ENCODE results near the gene AGAP9. TPM values are rescaled to one million over a fixed set of nuclear protein-coding genes. Genes with fewer than 3 reads are reported as not detected.
"Not testable (repeated sequence)": the region's sequence is repeated elsewhere in the genome, so short reads cannot be mapped to it uniquely, and the experiment has no call there.

Gene AGAP9
- total RNA-seq, 1 experiment from 2014 or later, result 9.9 TPM

GRCh38 chr10:47553214-47553859 is 29.9 kb upstream of the AGAP9 start:
- H3K27me3 ChIP-seq (ENCODE audit: control insufficient read depth, insufficient read depth, low read length); intact Hi-C loops (cut with micrococcal nuclease; ENCODE audit: unreplicated experiment); BruUV-seq (replicated peaks); H3K36me3 ChIP-seq (ENCODE audit: control insufficient read depth, insufficient read depth, low read length); in situ Hi-C loops (cut with HindIII; ENCODE audit: low pct_unique_long_range_greater_than_20kb, low sequenced_read_pairs); H3K4me1 ChIP-seq (ENCODE audit: control insufficient read depth, insufficient read depth, low read length); POLR2A ChIA-PET; H3K9me3 ChIP-seq (ENCODE audit: control insufficient read depth, insufficient read depth, low read depth, low read length): not testable (repeated sequence)
- H3K4me3 ChIP-seq (ENCODE audit: low read depth in 2 of 2, low read length in 2 of 2), result peak overlapping the region; percentile 66 to 77
- CTCF ChIA-PET, result interaction anchor here (0.6 kb wide), 1 partner anchor 134 kb away, joined by 3 read pairs; no protein-coding TSS in a partner anchor
- peak; percentile 69 for DNase-seq (ENCODE audit: low read depth, low spot score)
- H3K27ac ChIP-seq (ENCODE audit: low read length), result peak overlapping the region; percentile 82
- peak; percentile 89 for TF ChIP-seq POLR2AphosphoS5 (IDR thresholded peaks at IDR 0.05; ENCODE audit: low read depth, low read length)
- peak; percentile 99 for ATAC-seq

- H3K36me3 ChIP-seq (ENCODE audit: control insufficient read depth, insufficient read depth, low read length); H3K9me3 ChIP-seq (ENCODE audit: control insufficient read depth, insufficient read depth, low read depth, low read length); POLR2A ChIA-PET; BruUV-seq (replicated peaks); CTCF ChIA-PET; intact Hi-C loops (cut with micrococcal nuclease; ENCODE audit: unreplicated experiment); H3K27me3 ChIP-seq (ENCODE audit: control insufficient read depth, insufficient read depth, low read length); in situ Hi-C loops (cut with HindIII; ENCODE audit: low pct_unique_long_range_greater_than_20kb, low sequenced_read_pairs); H3K4me1 ChIP-seq (ENCODE audit: control insufficient read depth, insufficient read depth, low read length); DNase-seq (ENCODE audit: low read depth, low spot score): not testable (repeated sequence)
- H3K27ac ChIP-seq (ENCODE audit: low read length), result peak overlapping the region; percentile 82
- TF ChIP-seq CTCF (IDR thresholded peaks at IDR 0.05), result peak; percentile 23
- H3K4me3 ChIP-seq (ENCODE audit: low read depth in 2 of 2, low read length in 2 of 2), result peak overlapping the region; percentile 66 to 77
- ATAC-seq, result peak; percentile 52
Measured at GRCh38 chr10:47552719-47553118, 29.3 kb upstream of the AGAP9 start.

- CTCF ChIA-PET; H3K27me3 ChIP-seq (ENCODE audit: control insufficient read depth, insufficient read depth, low read length); intact Hi-C loops (cut with micrococcal nuclease; ENCODE audit: unreplicated experiment); BruUV-seq (replicated peaks); H3K4me1 ChIP-seq (ENCODE audit: control insufficient read depth, insufficient read depth, low read length); H3K36me3 ChIP-seq (ENCODE audit: control insufficient read depth, insufficient read depth, low read length); DNase-seq (ENCODE audit: low read depth, low spot score); H3K27ac ChIP-seq (ENCODE audit: low read length); POLR2A ChIA-PET; in situ Hi-C loops (cut with HindIII; ENCODE audit: low pct_unique_long_range_greater_than_20kb, low sequenced_read_pairs); H3K9me3 ChIP-seq (ENCODE audit: control insufficient read depth, insufficient read depth, low read depth, low read length); ATAC-seq; H3K4me3 ChIP-seq (ENCODE audit: low read depth in 2 of 2, low read length in 2 of 2): not testable (repeated sequence)
Measured at GRCh38 chr10:47547286-47547685, 23.8 kb upstream of the AGAP9 start.

- H3K27me3 ChIP-seq (ENCODE audit: control insufficient read depth, insufficient read depth, low read length); H3K36me3 ChIP-seq (ENCODE audit: control insufficient read depth, insufficient read depth, low read length); H3K4me1 ChIP-seq (ENCODE audit: control insufficient read depth, insufficient read depth, low read length); in situ Hi-C loops (cut with HindIII; ENCODE audit: low pct_unique_long_range_greater_than_20kb, low sequenced_read_pairs); H3K4me3 ChIP-seq (ENCODE audit: low read depth in 2 of 2, low read length in 2 of 2); POLR2A ChIA-PET; H3K27ac ChIP-seq (ENCODE audit: low read length); DNase-seq (ENCODE audit: low read depth, low spot score); H3K9me3 ChIP-seq (ENCODE audit: control insufficient read depth, insufficient read depth, low read depth, low read length); CTCF ChIA-PET; intact Hi-C loops (cut with micrococcal nuclease; ENCODE audit: unreplicated experiment); ATAC-seq; BruUV-seq (replicated peaks): not testable (repeated sequence)
Measured at GRCh38 chr10:47536430-47536829, 13.0 kb upstream of the AGAP9 start.

GRCh38 chr10:47502313-47502712 is 21.1 kb downstream of the AGAP9 start:
- in situ Hi-C loops (cut with HindIII; ENCODE audit: low pct_unique_long_range_greater_than_20kb, low sequenced_read_pairs); POLR2A ChIA-PET; H3K36me3 ChIP-seq (ENCODE audit: control insufficient read depth, insufficient read depth, low read length); BruUV-seq (replicated peaks); ATAC-seq; H3K4me1 ChIP-seq (ENCODE audit: control insufficient read depth, insufficient read depth, low read length); H3K9me3 ChIP-seq (ENCODE audit: control insufficient read depth, insufficient read depth, low read depth, low read length); intact Hi-C loops (cut with micrococcal nuclease; ENCODE audit: unreplicated experiment); H3K27me3 ChIP-seq (ENCODE audit: control insufficient read depth, insufficient read depth, low read length); DNase-seq (ENCODE audit: low read depth, low spot score); H3K27ac ChIP-seq (ENCODE audit: low read length); H3K4me3 ChIP-seq (ENCODE audit: low read depth in 2 of 2, low read length in 2 of 2); CTCF ChIA-PET: not testable (repeated sequence)

- H3K27ac ChIP-seq (ENCODE audit: low read length); POLR2A ChIA-PET; ATAC-seq; H3K4me3 ChIP-seq (ENCODE audit: low read depth in 2 of 2, low read length in 2 of 2); DNase-seq (ENCODE audit: low read depth, low spot score); intact Hi-C loops (cut with micrococcal nuclease; ENCODE audit: unreplicated experiment); H3K27me3 ChIP-seq (ENCODE audit: control insufficient read depth, insufficient read depth, low read length); CTCF ChIA-PET; H3K36me3 ChIP-seq (ENCODE audit: control insufficient read depth, insufficient read depth, low read length); H3K4me1 ChIP-seq (ENCODE audit: control insufficient read depth, insufficient read depth, low read length); BruUV-seq (replicated peaks); in situ Hi-C loops (cut with HindIII; ENCODE audit: low pct_unique_long_range_greater_than_20kb, low sequenced_read_pairs); H3K9me3 ChIP-seq (ENCODE audit: control insufficient read depth, insufficient read depth, low read depth, low read length): not testable (repeated sequence)
Measured at GRCh38 chr10:47494226-47494625, 29.2 kb downstream of the AGAP9 start.

- H3K36me3 ChIP-seq (ENCODE audit: control insufficient read depth, insufficient read depth, low read length); H3K27ac ChIP-seq (ENCODE audit: low read length); H3K4me1 ChIP-seq (ENCODE audit: control insufficient read depth, insufficient read depth, low read length); POLR2A ChIA-PET; CTCF ChIA-PET; ATAC-seq; H3K9me3 ChIP-seq (ENCODE audit: control insufficient read depth, insufficient read depth, low read depth, low read length); H3K4me3 ChIP-seq (ENCODE audit: low read depth in 2 of 2, low read length in 2 of 2); BruUV-seq (replicated peaks); DNase-seq (ENCODE audit: low read depth, low spot score); intact Hi-C loops (cut with micrococcal nuclease; ENCODE audit: unreplicated experiment); H3K27me3 ChIP-seq (ENCODE audit: control insufficient read depth, insufficient read depth, low read length); in situ Hi-C loops (cut with HindIII; ENCODE audit: low pct_unique_long_range_greater_than_20kb, low sequenced_read_pairs): not testable (repeated sequence)
Measured at GRCh38 chr10:47491600-47491999, 31.8 kb downstream of the AGAP9 start, which contains the start of gene FAM25G. TSS of gene FAM25G (minus strand) at chr10:47491700. CDS start at chr10:47491674, 26 bp downstream.
